ENCODE measurements around the gene SPINK9. TPM values are rescaled to one million over a fixed set of nuclear protein-coding genes. Genes with fewer than 3 reads are reported as not detected.

Gene SPINK9
- total RNA-seq, 1 experiment from 2014 or later = not detected

DNA sequence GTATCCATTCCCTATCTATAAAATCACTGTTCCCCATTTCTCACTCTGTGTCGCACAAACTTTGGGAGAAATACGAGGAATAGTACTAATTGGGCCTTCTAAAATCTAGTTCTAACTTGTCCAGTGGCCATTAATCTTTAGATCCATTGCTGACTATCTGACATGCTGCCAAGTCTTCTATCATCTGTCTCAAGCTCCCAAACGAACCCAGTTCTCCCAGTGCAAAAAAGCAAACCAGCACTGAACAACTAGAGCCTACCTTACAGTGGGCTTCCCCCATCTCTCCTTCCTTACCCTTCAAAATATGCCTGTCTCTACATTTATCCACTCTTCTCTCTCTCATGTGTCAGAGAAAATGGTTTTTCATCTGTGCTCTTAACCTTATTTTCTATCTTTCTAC, 26.3 kb upstream of the SPINK9 start:
- Mint-ChIP-seq H3K4me1 (peaks cover 2 to 3% of the 10 kb centered on the region in 2 experiments; a peak in 1 of 4 replicates), H3K9me3 (peaks cover 4 to 16% of the 10 kb centered on the region in 2 experiments), H3K4me3 (no peak overlapping the region), H3K27me3 (ENCODE audit: low read depth) (peaks cover 8% of the 10 kb centered on the region), H3K36me3 (ENCODE audit: insufficient read depth in 1 of 3, low read depth in 3 of 3) (peaks cover 0 to 2% (median 0%) of the 10 kb centered on the region in 3 experiments; a peak in 2 of 7 replicates), H3K27ac (no peak overlapping the region)
- Histone ChIP-seq H3K27me3 (ENCODE audit: insufficient read depth, low read length) (no peaks in the 10 kb centered on the region), H4K8ac (replicated peaks; ENCODE audit: insufficient read length, low read depth, low read length) (no peak overlapping the region), H2BK120ac (ENCODE audit: low read depth, low read length, poor library complexity, severe bottlenecking) (no peak overlapping the region), H3K9me3 (ENCODE audit: control insufficient read depth, low read depth, low read length) (no peaks in the 10 kb centered on the region), H2BK5ac (ENCODE audit: insufficient read length, low read length) (no peak overlapping the region), H3K79me2 (ENCODE audit: insufficient read depth, low read length) (no peaks in the 10 kb centered on the region), H3K23me2 (ENCODE audit: insufficient read length, low read depth, low read length, poor library complexity, severe bottlenecking) (no peaks in the 10 kb centered on the region), H4K91ac (ENCODE audit: insufficient read length, low read depth, low read length) (no peak overlapping the region), H2AFZ (ENCODE audit: low read length) (no peak overlapping the region), H3T11ph (ENCODE audit: low read length) (no peak overlapping the region), H3K4me2 (ENCODE audit: insufficient read depth, insufficient read length, low read length) (no peak overlapping the region), H3K27ac (ENCODE audit: insufficient read length, low read depth, low read length) (no peak overlapping the region), H3K9ac (ENCODE audit: extremely low read depth, insufficient read length, low read length) (no peak overlapping the region), H3K4me1 (ENCODE audit: insufficient read depth, low read length) (no peaks in the 10 kb centered on the region), H2BK20ac (ENCODE audit: low read depth, low read length, poor library complexity, severe bottlenecking) (no peak overlapping the region), H4K20me1 (ENCODE audit: control insufficient read depth, insufficient read depth, insufficient read length) (no peaks in the 10 kb centered on the region), H3K18ac (ENCODE audit: insufficient read length, low read depth, low read length) (no peak overlapping the region), H3K4ac (ENCODE audit: low read depth, low read length) (no peak overlapping the region), H3K14ac (ENCODE audit: insufficient read depth, low read length) (no peak overlapping the region), H3K79me1 (ENCODE audit: insufficient read depth, low read depth, low read length, poor library complexity, severe bottlenecking) (no peaks in the 10 kb centered on the region), H4K5ac (ENCODE audit: insufficient read length, low read depth, low read length) (no peak overlapping the region), H2AK5ac (ENCODE audit: insufficient read length, low read length) (no peak overlapping the region), H2BK12ac (ENCODE audit: insufficient read length, low read depth, low read length) (no peak overlapping the region), H3K56ac (ENCODE audit: insufficient read length, low read depth, low read length) (no peak overlapping the region), H2BK15ac (ENCODE audit: low read depth, low read length) (no peak overlapping the region), H3K23ac (ENCODE audit: insufficient read length, low read depth, low read length) (no peak overlapping the region)
- no peak for DNase-seq
- TF ChIP-seq, protein P1, sequence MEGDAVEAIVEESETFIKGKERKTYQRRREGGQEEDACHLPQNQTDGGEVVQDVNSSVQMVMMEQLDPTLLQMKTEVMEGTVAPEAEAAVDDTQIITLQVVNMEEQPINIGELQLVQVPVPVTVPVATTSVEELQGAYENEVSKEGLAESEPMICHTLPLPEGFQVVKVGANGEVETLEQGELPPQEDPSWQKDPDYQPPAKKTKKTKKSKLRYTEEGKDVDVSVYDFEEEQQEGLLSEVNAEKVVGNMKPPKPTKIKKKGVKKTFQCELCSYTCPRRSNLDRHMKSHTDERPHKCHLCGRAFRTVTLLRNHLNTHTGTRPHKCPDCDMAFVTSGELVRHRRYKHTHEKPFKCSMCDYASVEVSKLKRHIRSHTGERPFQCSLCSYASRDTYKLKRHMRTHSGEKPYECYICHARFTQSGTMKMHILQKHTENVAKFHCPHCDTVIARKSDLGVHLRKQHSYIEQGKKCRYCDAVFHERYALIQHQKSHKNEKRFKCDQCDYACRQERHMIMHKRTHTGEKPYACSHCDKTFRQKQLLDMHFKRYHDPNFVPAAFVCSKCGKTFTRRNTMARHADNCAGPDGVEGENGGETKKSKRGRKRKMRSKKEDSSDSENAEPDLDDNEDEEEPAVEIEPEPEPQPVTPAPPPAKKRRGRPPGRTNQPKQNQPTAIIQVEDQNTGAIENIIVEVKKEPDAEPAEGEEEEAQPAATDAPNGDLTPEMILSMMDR (conservative IDR thresholded peaks at IDR 0.05) = no peak
- no CpG with 5 or more reads among the region's 3 CpGs for WGBS (ENCODE audit: extremely low coverage, insufficient read length, low lambda C conversion rate)

All from H9 (cell line).